NCI-H1092 (cell line): Measurements from ENCODE around the gene NUDT2.

Experiments
- DNase-seq: peaks from one replicate; lab custom pipeline; 2025; lab: John Stamatoyannopoulos, UW

NUDT2 gene

DNA sequence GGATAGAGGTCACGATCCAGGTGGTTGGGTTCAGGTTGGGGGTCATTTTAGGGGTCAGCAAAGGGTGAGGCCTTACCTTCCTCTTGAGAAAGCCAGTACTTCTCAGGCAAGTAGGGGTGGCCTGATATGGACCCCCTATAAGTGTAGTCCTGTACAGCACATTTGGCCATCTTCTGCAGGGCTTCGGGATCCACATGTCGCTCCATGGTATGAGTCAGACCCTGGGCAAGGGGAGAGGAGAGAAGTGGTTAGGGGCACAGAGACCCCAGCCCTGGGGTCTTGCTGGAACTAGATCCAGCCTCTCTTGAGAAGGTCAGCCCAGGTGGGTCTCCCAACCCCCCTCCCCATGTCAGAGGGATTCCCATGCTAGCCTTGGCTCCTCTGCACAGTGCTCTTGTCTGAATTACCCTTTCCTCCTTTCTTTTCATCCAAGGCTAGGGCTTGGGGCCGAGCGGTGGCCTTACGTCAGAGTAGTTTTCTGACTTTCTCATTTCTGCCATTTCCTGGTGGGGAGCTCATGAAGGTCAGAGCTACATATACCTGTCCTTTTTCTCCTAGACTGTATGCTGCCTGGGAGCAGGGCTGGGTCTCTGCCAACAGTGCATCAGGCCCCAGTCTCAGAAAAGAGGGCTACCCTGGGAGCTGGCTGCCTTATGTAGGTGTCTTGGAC is 56.3 kb downstream of the NUDT2 start:
- DNase-seq, result no peak

DNA sequence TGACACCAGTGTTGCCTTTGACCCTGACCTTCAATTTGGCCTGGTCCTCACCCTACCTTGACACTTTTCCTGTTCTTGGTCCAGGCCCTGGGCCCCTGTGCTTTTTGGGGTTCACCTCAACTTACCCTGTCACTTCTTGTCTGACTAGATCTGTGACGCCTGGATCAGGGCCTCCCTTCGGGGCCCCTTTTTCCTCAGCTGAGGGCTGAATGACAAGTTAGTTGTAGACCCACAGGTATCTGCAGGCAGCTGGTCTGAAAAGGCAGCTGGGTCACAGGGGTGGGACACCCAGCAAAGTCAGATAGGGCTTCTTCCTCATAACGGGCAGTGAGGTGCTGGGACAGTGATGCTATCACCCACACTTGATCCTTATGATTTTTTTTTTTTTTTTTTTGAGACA is 57.3 kb downstream of the NUDT2 start:
- DNase-seq, result no peak

DNA sequence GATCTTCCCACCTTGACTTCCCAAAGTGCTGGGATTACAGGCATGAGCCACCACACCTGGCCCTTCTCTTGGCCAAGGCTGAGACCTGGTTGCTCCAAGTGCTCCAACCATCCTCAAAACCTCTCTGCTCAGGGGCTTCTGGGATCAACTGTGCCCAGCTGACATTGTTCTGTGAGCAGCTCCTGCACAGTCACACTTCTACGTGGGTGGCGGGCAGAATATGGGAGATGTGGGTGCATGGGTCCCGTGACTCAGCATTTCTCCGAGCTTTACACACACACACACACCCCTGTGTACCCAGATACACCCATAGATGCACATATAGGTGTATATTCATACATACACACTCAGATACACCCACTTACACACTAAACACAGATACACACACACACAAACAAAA is 57.9 kb downstream of the NUDT2 start:
- DNase-seq, result no peak

DNA sequence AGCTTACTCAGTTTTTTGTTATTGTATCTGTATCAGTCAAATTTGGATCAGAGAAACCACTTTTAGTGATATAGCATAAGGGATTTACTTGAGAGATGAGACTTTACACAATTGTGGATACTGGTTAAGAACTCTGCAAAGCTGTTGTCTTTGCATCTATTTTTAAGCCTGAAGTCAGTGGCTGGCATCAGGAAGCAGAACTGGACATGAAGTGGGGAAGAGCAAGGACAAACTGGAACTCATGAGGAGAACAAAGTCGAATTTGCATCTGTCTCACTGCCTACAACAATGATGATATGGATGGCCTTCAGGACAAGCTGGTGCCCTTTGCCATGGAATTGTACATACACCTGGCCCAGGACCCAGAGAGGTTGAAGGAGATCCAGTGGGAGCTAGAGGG is 63.1 kb downstream of the NUDT2 start:
- DNase-seq, result no peak
